ENCODE measurements around the gene SQSTM1. TPM values are rescaled to one million over a fixed set of nuclear protein-coding genes. Genes with fewer than 3 reads are reported as not detected.

SQSTM1 gene
- total and polyA plus RNA-seq, 3 experiments from 2014 or later: 158 to 212 (median 179) TPM

DNA sequence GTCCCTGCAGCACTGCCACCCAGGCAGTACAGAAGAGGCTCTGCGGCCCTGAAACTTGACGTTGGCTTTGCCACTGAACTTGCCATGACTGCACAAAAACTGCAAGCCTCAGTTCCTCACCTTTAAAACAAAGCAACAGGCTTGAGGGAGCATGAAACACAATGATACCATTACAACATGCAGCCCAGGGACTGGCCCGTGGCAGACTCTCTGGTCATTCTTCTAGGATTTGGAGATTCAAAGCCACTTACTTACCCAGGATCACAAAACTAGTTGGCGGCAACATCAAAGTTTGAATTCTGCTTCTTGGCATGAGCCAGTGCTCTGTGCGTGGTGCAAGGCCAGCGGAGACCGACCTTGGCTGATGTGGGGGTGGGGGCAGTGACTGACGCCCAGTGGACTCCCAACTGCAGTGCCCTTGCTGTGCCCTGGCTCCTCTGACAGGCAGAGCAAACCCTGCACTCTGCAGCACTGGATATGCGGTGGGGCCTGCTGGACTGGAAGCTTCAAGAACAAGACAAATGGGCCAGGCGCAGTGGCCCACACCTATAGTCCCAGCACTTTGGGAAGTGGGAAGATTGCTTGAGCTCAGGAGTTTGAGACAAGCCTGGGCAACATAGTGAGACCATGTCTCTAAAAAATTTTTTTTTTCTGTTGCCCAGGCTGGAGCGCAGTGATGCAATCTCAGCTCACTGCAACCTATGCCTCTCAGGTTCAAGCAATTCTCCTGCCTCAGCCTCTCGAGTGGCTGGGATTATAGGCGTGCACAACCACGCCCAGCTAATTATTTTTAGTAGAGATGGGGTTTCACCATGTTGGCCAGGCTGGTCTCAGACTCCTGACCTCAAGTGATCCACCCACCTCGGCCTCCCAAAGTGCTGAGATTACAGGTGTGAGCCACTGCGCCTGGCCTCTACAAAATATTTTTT lies 18.9 kb downstream of the SQSTM1 start:
- H3K4me1 ChIP-seq (ENCODE audit: insufficient read depth, low read length): peaks cover 18% of the 10 kb centered on the region
- no peaks in the 10 kb centered on the region for H3K9me3 Mint-ChIP-seq
- no peak for DNase-seq
- ChIA-PET POLR2A (no interaction called here), CTCF (no interaction called here)
- no peaks in the 10 kb centered on the region for H3K9me3 ChIP-seq (ENCODE audit: low read length)
- H3K36me3 ChIP-seq (ENCODE audit: insufficient read depth, low read length): peaks cover 44% of the 10 kb centered on the region
- H3K4me3 ChIP-seq (ENCODE audit: low read length): no peak overlapping the region
- H3K27me3 Mint-ChIP-seq: no peaks in the 10 kb centered on the region
- H3K27ac ChIP-seq (ENCODE audit: low read depth, low read length): no peak overlapping the region
- H3K4me3 Mint-ChIP-seq: no peak overlapping the region
- H3K27ac Mint-ChIP-seq: peak overlapping the region in 5 of 8 donors; percentile 35 to 84 (median 58)
- peaks cover 4 to 78% (median 15%) of the 10 kb centered on the region in 3 donors for H3K36me3 Mint-ChIP-seq
- no peaks in the 10 kb centered on the region for H3K27me3 ChIP-seq (ENCODE audit: insufficient read depth, low read length, poor library complexity, severe bottlenecking)
- peaks cover 15 to 25% (median 16%) of the 10 kb centered on the region in 3 donors for H3K4me1 Mint-ChIP-seq

DNA sequence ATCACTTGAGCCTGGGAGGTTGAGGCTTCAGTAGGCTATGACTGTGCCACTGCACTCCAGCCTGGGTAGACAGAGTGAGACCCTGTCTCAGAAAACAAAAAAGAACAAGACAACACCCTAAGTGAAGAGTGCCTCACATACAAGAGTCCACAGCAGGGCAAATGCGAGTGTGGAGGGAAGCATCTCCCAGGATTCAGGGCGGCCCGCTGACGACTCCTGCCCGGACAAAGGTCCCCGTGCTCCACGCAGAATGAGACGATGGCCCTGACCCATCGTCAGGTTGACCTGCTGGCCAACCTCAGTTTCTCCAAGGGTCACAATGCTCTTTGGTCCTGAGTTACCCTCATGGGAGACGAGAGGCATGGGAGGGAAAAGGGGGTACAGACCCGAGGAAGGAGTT lies 19.6 kb downstream of the SQSTM1 start:
- Mint-ChIP-seq H3K4me1 (peaks cover 15 to 24% (median 16%) of the 10 kb centered on the region in 3 donors), H3K27me3 (no peaks in the 10 kb centered on the region), H3K27ac (peak overlapping the region in 2 of 8 donors; percentile 51 to 80), H3K36me3 (peaks cover 4 to 78% (median 17%) of the 10 kb centered on the region in 3 donors), H3K4me3 (no peak overlapping the region), H3K9me3 (no peaks in the 10 kb centered on the region)
- Histone ChIP-seq H3K4me3 (ENCODE audit: low read length) (no peak overlapping the region), H3K27ac (ENCODE audit: low read depth, low read length) (no peak overlapping the region), H3K27me3 (ENCODE audit: insufficient read depth, low read length, poor library complexity, severe bottlenecking) (no peaks in the 10 kb centered on the region), H3K4me1 (ENCODE audit: insufficient read depth, low read length) (peaks cover 18% of the 10 kb centered on the region), H3K36me3 (ENCODE audit: insufficient read depth, low read length) (peaks cover 44% of the 10 kb centered on the region), H3K9me3 (ENCODE audit: low read length) (no peaks in the 10 kb centered on the region)
- CTCF ChIA-PET: no interaction called here
- POLR2A ChIA-PET: no interaction called here
- DNase-seq: no peak

DNA sequence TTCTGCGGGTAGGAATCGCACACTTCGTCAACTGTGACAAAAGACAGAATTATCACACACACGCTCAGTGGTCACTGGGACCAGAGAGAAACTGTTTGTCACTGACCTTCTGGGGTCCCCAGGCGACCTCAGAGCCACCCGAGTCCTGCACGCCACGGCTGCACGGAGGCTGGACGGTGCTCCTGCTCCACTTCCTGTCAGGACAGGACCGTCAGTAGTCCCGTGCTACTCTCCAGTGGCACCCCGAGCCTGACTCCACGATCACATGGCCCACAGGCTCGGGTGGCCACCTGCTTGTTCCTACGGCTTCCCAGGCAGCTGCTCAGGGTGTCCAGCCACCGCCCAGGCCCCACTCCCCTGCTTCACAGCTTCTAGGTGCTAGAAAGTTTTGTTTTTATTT lies 20.1 kb downstream of the SQSTM1 start:
- Mint-ChIP-seq H3K4me3 (no peak overlapping the region), H3K9me3 (no peaks in the 10 kb centered on the region), H3K36me3 (peaks cover 5 to 76% (median 16%) of the 10 kb centered on the region in 3 donors), H3K4me1 (peaks cover 15 to 20% (median 16%) of the 10 kb centered on the region in 3 donors), H3K27me3 (no peaks in the 10 kb centered on the region), H3K27ac (peak overlapping the region in 2 of 8 donors; percentile 20 to 80)
- ChIA-PET POLR2A (no interaction called here), CTCF (interaction anchor here (1.8 kb wide), 1 partner anchor 38 kb away, joined by 6 read pairs; no protein-coding TSS in a partner anchor)
- Histone ChIP-seq H3K9me3 (ENCODE audit: low read length) (no peaks in the 10 kb centered on the region), H3K4me1 (ENCODE audit: insufficient read depth, low read length) (peaks cover 18% of the 10 kb centered on the region), H3K27me3 (ENCODE audit: insufficient read depth, low read length, poor library complexity, severe bottlenecking) (no peaks in the 10 kb centered on the region), H3K27ac (ENCODE audit: low read depth, low read length) (no peak overlapping the region), H3K36me3 (ENCODE audit: insufficient read depth, low read length) (peaks cover 44% of the 10 kb centered on the region), H3K4me3 (ENCODE audit: low read length) (no peak overlapping the region)
- no peak for DNase-seq

DNA sequence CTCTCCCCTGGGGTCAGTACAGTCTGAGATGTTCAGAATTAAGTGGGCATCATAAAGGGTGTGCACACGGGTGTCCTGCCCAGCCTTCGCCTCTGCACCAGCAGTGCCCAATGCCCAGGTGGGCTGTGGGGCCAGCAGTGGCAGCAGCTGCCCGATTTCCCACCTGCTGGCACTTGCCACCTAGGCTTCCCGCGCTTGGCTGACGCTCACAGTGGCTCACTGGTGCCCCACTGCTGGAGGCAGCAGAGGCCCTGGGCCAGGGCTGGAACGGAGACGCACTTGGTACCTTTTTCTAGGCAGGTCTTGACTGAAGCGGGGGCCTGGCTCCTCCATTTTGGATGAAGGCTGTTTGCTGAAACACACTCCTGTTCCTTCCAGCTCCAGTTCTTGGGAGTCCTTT lies 20.9 kb downstream of the SQSTM1 start:
- peak overlapping the region in 3 of 8 donors; percentile 20 to 76 (median 32) for H3K27ac Mint-ChIP-seq
- no peaks in the 10 kb centered on the region for H3K27me3 ChIP-seq (ENCODE audit: insufficient read depth, low read length, poor library complexity, severe bottlenecking)
- H3K36me3 ChIP-seq (ENCODE audit: insufficient read depth, low read length): peaks cover 36% of the 10 kb centered on the region
- H3K9me3 ChIP-seq (ENCODE audit: low read length): no peaks in the 10 kb centered on the region
- H3K4me3 Mint-ChIP-seq: no peak overlapping the region
- no peak for DNase-seq
- H3K27me3 Mint-ChIP-seq: no peaks in the 10 kb centered on the region
- ChIA-PET CTCF (interaction anchor here (1.8 kb wide), 1 partner anchor 39 kb away, joined by 6 read pairs; no protein-coding TSS in a partner anchor), POLR2A (no interaction called here)
- no peak overlapping the region for H3K4me3 ChIP-seq (ENCODE audit: low read length)
- H3K4me1 Mint-ChIP-seq: peaks cover 7 to 11% (median 8%) of the 10 kb centered on the region in 3 donors
- peaks cover 6 to 75% (median 12%) of the 10 kb centered on the region in 3 donors for H3K36me3 Mint-ChIP-seq
- peaks cover 10% of the 10 kb centered on the region for H3K4me1 ChIP-seq (ENCODE audit: insufficient read depth, low read length)
- no peak overlapping the region for H3K27ac ChIP-seq (ENCODE audit: low read depth, low read length)
- H3K9me3 Mint-ChIP-seq: no peaks in the 10 kb centered on the region

DNA sequence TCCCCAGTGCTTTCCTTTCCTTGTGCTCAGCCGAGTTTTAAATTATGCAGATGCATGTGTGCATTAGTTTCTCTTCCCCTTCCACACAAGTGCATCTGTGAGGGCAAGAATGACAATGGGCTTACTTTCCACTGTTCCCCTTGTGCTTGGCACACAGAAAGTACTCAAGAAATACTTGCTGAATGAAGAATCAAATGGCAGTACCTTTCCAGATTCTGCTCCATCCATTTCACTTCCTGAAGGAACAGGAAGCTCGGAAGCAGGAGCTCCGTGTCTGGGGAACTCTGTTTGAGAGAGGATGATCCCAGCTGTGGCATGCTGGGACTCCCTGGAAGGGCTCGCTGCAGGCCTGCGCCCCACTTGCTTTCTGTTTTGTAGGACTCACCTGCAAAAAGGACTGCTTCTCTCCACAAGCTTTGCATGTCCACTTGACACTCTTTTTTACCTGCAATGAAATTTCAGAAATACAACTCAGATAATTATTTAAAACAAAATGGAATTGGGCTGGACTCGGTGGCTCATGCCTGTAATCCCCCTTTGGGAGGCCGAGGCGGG lies 32.4 kb downstream of the SQSTM1 start:
- POLR2A ChIA-PET: no interaction called here

DNA sequence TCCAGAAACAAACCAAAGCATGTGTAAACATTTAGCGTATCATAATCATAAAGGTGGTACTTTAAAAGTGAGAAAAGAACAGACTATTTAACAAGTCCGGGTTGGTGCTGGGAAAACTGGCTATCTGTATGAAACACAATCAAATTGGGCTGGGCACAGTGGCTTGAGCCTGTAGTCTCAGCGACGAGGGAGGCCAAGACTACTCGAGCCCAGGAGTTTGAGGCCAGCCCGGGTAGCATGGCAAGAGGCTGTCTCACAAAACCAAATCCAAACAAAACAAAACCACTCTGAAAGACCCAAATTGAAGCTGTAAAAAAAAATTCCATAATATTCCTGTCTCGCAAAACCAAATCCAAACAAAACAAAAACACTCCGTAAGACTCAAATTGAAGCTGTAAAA lies 33.7 kb downstream of the SQSTM1 start:
- Mint-ChIP-seq H3K4me3 (peak overlapping the region in 1 of 7 donors; percentile 48), H3K9me3 (no peaks in the 10 kb centered on the region), H3K36me3 (peaks cover 3 to 31% (median 5%) of the 10 kb centered on the region in 3 donors), H3K27me3 (no peaks in the 10 kb centered on the region), H3K4me1 (peaks cover 18 to 45% (median 21%) of the 10 kb centered on the region in 3 donors), H3K27ac (peak overlapping the region in 1 of 8 donors; percentile 54)
- POLR2A ChIA-PET: no interaction called here
- DNase-seq: peak in 1 of 5 donors; percentile 26
- CTCF ChIA-PET: interaction anchor here (1.7 kb wide), 1 partner anchor 11 kb away, joined by 4 read pairs; no protein-coding TSS in a partner anchor
- H3K4me1 ChIP-seq (ENCODE audit: insufficient read depth, low read length): peaks cover 6% of the 10 kb centered on the region
- no peak overlapping the region for H3K27ac ChIP-seq (ENCODE audit: low read depth, low read length)
- no peaks in the 10 kb centered on the region for H3K9me3 ChIP-seq (ENCODE audit: low read length)
- peaks cover 26% of the 10 kb centered on the region for H3K36me3 ChIP-seq (ENCODE audit: insufficient read depth, low read length)
- no peaks in the 10 kb centered on the region for H3K27me3 ChIP-seq (ENCODE audit: insufficient read depth, low read length, poor library complexity, severe bottlenecking)
- H3K4me3 ChIP-seq (ENCODE audit: low read length): no peak overlapping the region

More for the DNA sequence above, 32.4 kb downstream of the SQSTM1 start:
- Mint-ChIP-seq H3K9me3 (no peaks in the 10 kb centered on the region), H3K4me1 (peaks cover 13 to 40% (median 16%) of the 10 kb centered on the region in 3 donors), H3K27ac (peak overlapping the region in 1 of 8 donors; percentile 90), H3K27me3 (no peaks in the 10 kb centered on the region), H3K4me3 (no peak overlapping the region), H3K36me3 (peaks cover 3 to 24% (median 5%) of the 10 kb centered on the region in 3 donors)
- H3K4me3 ChIP-seq (ENCODE audit: low read length): no peak overlapping the region
- no peak overlapping the region for H3K27ac ChIP-seq (ENCODE audit: low read depth, low read length)
- H3K27me3 ChIP-seq (ENCODE audit: insufficient read depth, low read length, poor library complexity, severe bottlenecking): no peaks in the 10 kb centered on the region
- DNase-seq: no peak
- CTCF ChIA-PET: interaction anchor here (1.7 kb wide), 1 partner anchor 9 kb away, joined by 4 read pairs; no protein-coding TSS in a partner anchor
- no peaks in the 10 kb centered on the region for H3K9me3 ChIP-seq (ENCODE audit: low read length)
- H3K36me3 ChIP-seq (ENCODE audit: insufficient read depth, low read length): peaks cover 35% of the 10 kb centered on the region
- H3K4me1 ChIP-seq (ENCODE audit: insufficient read depth, low read length): peaks cover 6% of the 10 kb centered on the region

DNA sequence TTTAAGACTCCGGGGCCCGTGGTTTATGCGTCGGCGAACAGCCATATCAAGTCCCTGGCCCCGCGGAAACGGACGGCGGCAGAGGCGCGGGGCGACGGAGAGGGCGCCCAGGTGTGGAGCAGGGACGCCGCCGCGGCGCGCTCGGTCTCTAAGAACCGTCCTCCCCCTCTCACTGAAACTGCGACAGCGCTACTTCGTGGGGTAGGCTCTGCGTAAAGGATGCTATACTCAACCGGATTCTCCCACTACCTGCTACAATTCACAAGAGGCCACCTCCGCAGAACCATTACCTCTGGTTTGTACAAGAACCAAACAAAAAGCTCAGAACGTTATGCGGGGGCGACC lies 37.5 kb downstream of the SQSTM1 start:
- peak overlapping the region; percentile 95 to 98 (median 97) for H3K4me3 Mint-ChIP-seq
- peaks cover 0 to 26% (median 0%) of the 10 kb centered on the region in 3 donors for H3K36me3 Mint-ChIP-seq
- H3K27ac ChIP-seq (ENCODE audit: low read depth, low read length): peak overlapping the region; percentile 88
- ChIA-PET CTCF (interaction anchor here (1.0 to 1.5 kb wide), 2 partner anchors 48 to 95 kb away, joined by 3 to 4 read pairs; no protein-coding TSS in a partner anchor), POLR2A (interaction anchor here (0.6 to 1.2 kb wide), 5 partner anchors 28 to 125 kb away, joined by 3 to 4 read pairs (median 4); partner anchors contain the start of genes MAML1 and SQSTM1)
- no peaks in the 10 kb centered on the region for H3K27me3 ChIP-seq (ENCODE audit: insufficient read depth, low read length, poor library complexity, severe bottlenecking)
- H3K4me1 ChIP-seq (ENCODE audit: insufficient read depth, low read length): peaks cover 6% of the 10 kb centered on the region
- no peaks in the 10 kb centered on the region for H3K9me3 Mint-ChIP-seq
- peak overlapping the region; percentile 98 for H3K4me3 ChIP-seq (ENCODE audit: low read length)
- H3K36me3 ChIP-seq (ENCODE audit: insufficient read depth, low read length): no peaks in the 10 kb centered on the region
- DNase-seq: peak in 3 of 5 donors; percentile 24 to 72 (median 30)
- peaks cover 21 to 37% (median 27%) of the 10 kb centered on the region in 3 donors for H3K4me1 Mint-ChIP-seq
- no peaks in the 10 kb centered on the region for H3K27me3 Mint-ChIP-seq
- H3K27ac Mint-ChIP-seq: peak overlapping the region; percentile 77 to 99 (median 92)
- H3K9me3 ChIP-seq (ENCODE audit: low read length): no peaks in the 10 kb centered on the region

All from CD8-positive, alpha-beta memory T cell (primary cell).